HuH-7.5 (cell line): ENCODE measurements around the gene PDZD2.

Experiments
- DNase-seq: peaks from one replicate; pipeline ENCODE4 v3.0.0; 2011; ENCODE audit warnings: low spot score

PDZD2 gene

DNA sequence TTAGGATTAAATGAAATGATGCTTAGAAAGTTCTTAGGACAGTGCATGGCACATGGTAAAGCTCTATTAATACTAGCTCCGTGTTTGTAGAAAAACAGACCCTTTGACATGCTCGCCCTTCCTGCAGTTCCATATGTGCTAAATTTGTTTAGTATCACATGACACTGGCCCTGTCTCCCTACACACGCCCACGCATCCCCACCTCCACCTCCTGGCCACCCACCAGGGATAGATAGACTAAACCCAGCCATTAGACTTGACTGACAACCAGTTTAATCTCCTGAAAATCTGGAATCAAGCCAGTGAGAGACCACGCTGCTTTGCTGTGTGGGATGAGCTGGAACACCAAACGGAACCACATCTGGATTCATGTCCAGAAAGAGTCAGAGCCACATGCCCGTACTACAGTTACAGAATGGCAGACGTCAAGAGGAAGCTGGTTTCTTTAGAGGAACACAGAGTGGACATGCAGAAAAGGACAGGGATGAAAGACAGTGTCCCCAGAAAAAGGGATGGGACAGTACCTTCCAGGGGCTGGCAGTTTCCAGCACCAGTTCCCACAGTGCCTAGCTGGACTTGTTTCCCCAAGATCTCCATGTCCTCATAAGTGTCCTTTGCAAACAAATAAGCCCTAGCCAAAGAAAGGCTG, 186.1 kb downstream of the PDZD2 start:
- no peak for DNase-seq

DNA sequence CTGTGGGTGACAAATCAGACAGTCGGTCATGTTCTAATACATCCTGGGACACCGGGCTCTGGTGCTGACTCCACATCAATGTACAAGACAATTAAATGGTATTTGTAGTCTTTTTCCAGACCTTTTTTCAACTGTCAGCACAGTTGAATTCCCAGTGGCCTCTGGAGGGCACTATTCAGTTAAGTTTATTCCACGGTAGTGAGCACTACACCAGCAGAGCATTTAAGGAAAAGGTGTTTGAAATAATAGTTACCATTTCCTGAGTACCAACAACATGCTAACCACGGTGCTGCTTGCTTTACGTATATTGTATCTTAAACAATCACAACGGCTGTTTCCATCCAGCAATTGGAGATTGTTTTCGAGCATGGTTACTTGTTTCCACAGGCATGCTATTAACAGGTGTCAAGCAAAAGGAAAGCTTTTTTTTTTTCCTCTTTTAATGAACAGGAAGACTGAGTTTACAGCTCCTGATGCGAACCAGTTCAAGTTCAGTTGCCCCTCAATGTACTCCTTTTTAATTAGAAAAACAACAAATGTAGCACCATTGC, 186.7 kb downstream of the PDZD2 start:
- DNase-seq = peak; percentile 15

DNA sequence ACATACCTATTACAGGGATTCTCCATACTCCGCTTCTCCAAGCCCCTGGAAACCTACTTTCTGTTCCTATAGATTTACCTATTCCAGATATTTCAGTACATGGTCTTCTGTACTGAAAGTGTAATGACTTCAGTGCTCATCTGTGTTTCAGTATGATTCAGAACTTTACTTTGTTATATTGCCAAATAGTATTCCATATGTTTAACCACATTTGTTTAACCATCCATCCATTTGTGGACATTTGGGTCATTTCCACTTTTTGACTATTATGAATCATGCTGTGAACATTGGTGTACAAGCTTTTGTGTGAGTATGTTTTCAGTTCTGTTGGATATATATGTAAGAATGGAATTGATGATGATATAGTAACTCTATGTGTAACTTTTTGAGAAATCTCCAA, 188.9 kb downstream of the PDZD2 start:
- DNase-seq = no peak

DNA sequence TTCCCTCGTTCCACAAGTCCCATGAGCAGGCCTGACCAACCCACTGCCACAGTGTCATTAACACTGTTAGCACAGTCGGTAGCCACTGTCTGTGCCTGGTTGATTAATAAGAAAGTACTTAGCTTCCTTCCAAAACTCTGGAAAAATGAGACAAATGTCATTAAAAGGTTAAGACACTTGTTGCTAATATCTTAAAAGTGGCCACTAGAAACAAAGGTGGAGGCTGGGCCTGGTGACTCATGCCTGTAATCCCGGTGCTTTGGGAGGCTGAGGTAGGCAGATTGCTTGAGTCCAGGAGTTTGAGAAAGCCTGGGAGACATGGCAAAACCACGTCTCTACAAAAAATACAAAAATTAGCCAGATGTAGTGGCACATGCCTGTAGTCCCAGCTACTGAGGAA, 194.0 kb downstream of the PDZD2 start:
- no peak for DNase-seq

DNA sequence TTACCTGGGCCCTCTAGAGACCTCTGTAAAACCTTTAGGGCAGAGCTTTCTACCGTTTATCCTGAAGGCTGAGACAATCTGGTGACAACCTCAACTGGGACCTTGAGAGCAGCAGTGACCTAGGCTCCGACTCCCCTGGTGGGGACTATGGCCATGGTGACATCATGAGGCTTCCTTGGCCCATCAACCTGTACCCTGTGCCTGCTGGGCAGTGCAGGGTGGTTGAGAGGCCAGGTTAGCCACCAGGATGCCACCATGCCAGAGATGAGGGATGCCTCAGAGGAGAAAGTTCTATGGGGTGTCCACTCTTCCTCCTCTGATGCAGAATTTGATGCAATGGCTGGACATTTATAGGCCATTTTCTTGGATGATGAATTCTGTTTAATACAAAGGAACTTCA, 194.8 kb downstream of the PDZD2 start:
- no peak for DNase-seq

DNA sequence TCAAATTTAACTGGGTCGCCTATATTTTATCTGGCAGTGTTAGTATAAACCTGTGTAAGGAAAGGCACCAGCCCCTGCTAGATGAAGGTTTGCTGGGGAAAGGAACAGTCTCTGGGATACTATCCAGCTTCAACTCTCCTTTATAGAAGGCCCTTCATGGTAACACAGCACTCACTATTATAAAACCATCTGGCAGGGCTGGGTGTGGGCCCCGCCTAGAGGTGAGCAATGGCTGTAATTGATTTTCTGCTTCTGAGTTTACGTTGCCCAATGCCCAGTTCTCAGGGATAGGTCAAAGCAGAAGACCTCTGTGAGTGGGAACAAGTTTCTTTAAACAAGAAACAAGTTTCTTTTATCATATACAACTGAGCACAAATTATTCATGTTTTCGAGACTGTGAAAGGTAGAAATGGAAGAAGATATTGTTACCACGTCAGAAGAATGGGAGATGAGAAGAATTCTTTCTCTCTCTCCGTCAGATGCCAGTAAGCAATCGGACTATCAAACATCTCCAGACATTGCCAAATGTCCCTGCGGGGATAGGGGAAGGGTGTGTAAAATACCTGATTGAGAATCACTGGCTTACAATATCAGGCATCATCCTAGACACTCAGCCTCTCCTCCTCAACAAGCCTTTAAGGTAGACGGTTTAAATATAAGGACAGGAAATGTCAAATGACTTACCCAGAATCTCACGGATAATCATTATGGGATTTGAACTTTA, 205.9 kb downstream of the PDZD2 start:
- no peak for DNase-seq

DNA sequence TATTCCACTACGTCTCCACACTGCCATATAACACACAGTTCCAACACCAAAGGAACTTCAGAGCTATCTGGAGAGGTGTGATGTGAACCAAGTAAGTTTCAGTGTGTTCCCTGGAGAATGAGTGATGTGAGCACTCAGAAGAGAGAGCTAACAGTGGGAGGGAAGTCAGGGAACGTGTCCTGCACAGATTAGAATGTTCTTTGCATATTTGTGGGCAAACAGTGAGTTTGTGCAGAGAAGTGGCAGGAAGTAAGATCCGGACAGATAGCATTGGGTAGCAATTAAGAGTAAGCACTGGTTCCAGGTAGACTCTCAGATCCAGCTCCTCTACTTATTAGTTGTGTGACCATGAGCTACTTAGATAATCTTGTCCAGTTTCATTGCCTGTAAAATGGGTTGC, 206.4 kb downstream of the PDZD2 start:
- no peak for DNase-seq

DNA sequence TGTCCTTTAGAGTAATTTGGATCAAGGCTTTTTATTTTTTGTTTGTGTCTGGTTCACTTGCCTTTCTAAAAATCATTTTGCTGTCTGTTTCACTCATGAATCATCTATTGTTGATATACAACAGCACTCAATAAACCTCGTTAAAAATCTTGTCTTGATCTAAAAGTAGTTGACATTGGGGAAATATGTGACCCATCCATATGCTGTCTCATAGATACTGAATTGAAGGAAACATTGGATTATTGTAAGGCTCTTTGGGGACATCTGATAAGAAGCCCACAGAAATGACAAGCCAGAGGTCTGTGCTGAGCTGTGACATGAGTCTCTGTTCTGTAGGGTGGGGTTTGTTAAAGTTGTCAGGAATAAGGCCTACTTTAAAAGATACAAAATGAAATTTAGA, 208.0 kb downstream of the PDZD2 start:
- no peak for DNase-seq

DNA sequence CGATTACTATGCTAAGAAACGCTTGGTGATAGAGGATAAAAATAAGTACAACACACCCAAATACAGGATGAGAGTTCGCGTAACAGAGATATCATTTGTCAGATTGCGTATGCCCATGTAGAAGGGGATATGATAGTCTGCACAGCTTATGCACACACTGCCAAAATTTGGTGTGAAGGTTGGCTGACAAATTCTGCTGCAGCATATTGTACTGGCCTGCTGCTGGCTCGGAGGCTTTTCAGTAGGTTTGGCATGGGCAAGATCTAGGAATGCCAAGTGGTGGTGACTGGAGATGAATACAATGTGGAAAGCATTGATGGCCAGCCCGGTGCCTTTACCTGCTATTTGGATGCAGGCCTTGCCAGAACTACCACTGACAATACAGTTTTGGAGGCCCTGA, 208.4 kb downstream of the PDZD2 start:
- no peak for DNase-seq

DNA sequence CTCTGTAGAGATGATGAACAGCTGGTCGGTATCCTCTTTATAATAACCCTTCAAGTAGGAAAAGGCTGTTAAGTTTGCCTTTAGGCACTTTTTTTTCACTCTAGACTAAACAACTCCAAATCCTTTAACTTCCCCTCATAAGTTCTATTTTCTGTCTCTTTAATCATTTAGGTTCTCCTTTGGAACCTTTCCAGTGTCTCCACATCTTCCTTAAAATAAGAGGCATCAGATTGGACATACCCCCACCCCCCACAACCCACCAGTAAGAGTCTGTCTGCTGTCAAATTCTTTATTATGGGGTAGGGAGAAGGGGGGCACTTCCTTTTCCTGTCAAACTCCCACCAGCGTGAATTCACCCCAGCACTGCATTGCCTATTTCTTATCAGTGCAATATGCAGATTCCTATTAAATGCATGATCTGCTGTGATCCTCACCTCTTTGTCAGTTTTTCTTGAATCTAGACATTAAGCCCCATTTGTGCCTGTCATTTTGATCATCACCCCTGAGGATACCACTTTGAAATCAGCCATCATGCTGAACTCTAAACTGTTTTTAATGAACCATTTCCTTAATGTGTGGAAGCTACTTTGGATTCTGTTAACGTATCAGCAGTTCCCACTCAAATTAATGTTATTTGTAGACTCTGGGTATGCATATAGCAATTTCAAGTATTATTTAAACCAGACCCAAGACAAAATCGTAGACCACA, 212.2 kb downstream of the PDZD2 start:
- DNase-seq = no peak

DNA sequence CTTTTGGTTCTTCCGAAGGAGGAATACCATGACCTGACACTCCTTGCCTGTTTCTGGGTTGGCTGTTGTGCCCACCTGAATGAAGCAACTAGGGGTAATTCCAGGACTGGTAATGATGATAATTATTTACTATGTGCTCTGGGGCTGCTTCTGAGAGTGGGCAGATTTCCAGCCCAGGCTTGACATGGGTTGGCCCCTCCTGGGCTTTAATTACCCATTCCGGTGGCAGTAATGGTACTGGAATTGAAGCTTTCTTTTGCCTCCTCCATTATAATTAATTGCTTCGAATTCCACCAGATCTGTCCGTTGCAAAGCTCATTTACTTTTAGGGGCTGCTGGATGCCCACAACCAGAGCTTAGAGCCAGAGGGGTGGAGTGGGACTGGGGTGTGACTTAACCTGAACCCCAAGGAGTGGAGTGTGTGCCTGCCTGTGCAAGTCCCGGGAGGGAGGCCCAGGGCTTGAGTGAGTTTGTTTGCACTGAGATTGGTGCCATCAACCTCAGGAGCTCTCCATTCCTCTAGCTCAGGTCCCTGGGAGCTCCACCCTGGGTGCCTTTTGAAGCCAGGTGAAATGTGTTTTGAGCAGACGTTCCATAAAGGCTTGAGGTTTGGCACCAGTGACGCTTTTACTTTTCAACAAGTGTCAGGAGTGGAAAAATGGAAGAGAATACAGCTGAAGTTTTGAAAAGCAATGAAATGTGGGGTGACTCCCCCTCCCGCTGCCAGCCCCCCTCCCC, 214.6 kb downstream of the PDZD2 start:
- DNase-seq = no peak

DNA sequence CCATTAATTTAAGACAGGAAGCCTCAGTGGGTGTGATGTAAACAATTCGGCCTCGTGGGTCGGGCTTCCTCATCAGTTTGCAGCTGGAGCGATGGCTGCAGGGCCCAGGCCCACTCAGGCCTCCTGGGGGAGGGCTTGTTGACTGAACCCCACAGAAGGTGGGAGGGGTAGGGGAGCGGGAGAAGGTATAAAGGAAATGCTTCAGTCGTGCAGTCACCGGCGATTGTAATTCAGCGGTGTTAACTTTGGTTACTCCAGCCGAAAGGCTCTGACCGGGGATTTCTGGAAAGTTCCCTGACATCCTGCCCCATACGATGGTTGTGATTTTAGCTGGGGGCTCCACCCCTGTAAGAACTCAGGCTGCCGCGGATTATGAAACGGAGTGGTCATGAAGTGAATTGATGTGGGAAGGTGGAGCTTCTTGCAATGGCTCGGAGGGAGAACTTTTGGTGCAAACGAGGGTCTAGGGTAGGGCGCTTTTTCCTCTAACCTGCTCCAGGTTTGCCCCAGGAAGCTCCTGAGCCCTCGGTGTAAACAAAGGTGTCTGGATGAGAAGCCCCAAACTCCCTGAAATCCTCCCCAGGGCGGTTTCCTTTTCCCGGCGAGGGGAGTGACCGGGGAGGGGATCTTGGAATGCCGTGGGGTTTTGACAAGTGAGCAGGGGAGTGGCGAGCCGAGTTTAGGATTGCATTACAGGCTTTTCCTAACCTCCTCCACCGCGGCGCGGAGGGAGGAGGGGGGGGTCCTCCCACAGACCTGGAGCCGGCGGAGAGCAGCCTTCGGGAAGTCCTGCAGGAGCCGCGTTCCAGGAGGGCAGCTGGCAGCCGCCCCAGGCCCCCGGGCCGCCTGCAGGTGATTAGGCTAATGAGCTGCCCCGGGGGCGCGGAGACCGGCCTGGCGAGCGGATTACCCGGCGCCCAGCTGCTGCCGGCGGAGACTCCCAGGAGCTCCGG, 215.5 kb downstream of the PDZD2 start:
- no peak for DNase-seq

DNA sequence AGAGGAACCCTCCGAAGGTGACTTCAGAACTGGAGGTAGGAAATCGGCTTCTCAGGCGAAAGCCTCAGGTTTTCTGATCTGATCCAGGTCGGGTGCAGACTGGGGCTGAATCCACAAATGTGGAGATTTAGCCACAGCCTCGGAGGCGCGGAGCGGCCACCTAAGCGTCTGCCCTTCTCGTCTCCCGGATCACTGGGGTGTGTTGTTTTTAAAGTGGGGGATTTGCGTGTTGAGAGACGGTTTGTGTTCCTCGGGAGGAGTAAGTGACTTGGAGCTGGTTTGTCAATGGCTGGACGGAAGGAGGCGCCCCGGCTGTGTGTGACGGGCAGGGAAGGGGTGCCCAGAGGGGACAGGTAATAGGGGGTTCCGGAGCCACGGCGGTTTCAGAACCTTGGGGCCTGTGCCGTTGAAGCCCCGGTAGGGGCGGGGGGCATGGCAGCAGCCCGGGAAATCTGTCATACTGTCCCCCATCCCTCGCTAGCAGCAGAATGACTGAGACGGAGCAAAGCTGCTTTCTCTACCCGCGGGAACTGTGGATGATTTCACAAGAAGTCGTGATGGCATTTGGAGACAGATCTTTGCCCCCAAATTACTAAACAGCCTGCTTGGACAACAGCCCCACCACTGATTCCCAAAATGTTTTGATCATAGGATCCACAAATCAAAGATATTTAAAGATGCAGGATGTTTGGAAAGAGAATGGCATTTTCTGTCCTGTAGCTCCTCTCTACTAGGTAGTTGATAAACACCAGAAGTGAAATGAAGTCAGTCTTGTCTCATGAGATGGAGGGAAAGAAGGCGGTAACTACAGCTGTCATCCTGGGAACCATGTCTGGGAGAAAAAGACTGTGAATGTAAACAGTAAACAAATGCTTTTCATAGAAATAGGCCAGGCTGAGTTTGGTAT, 216.5 kb downstream of the PDZD2 start:
- DNase-seq = no peak

DNA sequence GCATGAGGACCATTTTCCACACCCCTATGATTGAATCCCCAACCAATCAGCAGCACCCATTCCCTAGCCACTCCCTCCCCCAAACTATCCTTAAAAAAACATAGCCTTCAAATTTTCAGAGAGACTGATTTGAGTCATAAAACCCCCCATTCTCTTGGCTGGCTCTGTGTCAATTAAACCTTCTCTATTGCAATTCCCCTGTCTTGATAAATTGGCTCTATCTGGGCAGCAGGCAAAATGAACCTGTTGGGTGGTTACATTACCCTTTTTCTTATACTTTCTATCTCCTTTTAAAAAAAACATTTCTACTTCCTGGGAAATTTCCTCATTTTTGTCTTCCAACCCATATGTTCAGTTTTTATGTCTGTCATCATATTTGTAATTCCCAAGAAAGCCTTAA, 220.2 kb downstream of the PDZD2 start:
- DNase-seq = no peak

DNA sequence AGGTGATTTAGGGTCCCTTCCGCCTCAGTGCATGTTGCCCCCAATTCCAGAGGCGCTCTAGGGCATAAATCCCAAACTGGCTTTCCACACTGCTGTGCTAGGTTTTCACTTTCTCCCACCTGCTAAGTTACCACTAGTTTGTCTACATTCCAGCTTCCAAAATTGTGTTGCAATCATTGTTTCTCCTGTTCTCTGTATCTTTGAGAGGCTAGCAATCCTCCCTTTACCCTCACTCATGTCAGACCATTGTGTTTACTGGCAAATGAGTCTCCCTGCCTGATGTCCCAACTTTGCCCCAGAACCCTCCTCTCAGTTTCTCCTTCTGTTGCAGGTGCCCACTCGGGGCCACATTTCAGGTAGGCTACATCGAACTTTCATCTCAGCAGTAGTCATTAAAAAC, 221.3 kb downstream of the PDZD2 start:
- no peak for DNase-seq

DNA sequence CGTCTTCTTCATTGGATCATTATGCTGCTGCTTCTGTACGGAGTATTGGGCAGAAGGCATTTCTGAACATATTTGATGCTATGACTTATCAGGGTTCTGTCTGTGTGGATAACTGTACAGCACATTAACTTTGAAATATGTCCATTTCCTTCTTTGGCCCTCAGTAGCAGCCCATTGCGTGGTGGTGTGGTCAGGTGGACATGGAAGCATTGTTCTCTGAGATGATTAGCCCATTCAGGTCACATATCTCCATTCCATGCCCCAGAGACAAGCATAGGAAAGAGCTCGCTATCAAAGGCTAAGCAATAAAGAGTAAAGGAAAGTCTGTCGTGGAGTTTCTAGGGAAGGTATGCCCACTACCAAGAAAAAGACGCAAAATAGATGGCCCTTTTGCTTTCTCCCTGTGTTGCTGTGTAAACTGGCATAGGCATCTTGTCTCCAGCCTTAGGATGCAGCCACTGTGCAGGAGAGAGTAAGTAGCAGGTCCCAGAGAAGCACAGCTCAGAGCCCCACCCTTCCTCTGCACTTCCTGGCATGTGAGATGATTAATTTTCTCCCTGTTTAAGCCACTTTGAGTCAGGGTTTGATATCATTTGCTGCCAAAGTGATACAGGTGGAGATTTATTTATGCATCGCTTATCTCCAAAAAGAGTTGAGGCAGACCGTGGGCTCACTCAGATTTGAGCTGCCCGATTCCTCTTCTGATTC, 221.9 kb downstream of the PDZD2 start:
- no peak for DNase-seq

DNA sequence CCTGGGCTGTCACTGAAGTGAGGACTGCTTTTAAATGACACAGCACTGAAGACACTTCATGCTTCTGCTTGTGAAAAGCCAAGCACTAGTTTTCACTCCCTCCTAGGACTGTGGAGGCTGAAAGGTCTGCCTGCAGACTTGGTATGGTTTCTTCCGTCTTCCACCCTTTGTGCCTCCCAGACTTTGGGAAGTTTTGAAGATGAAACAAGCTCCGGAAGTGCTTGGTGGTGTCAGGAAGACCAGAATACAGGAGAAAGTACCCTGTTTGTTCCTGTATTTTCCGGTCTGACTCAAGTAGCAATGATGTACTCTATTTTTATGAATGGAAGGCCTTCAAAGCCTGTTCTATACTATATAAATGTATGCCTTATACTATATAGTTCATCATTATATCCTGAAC, 222.7 kb downstream of the PDZD2 start:
- DNase-seq = no peak

DNA sequence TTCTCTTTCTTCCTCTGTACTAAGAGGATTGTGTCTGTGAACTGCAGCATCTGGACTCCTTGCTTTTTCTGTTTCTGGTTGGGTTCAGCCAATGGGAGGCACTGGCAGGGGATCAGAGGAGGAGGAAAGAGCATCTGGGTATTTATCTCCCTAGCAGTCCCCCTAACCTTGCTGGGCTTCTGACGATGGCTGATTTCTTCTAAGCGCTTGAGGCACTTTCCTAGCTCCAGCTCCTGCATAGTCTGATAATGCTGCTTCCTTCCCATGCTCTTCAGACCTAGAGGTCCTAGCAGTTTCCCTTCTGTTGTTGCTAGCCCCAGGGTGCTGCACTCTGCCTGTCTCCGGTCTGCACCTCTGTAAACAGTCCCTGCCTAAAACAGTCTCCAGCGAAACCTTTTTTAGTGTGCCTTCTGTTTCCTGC, 225.1 kb downstream of the PDZD2 start:
- no peak for DNase-seq

DNA sequence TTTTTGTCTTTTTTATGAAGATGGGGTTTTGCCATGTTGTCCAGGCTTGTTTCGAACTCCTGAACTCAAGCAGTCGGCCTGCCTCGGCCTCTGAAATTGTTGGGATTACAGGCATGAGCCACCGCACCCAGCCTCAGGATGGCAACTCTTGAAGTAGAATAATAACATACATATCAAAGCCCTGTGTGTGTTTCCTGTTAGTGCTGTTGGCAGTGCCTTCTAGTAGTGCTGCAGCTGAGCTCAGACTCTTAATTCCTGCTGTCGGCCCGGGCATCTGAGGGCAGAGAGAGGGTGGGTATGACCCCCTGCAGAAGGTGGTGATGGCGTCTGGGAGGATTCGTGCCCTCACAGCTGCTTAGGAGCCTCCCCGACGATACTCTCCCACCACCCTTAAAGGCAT, 227.2 kb downstream of the PDZD2 start:
- DNase-seq = no peak

DNA sequence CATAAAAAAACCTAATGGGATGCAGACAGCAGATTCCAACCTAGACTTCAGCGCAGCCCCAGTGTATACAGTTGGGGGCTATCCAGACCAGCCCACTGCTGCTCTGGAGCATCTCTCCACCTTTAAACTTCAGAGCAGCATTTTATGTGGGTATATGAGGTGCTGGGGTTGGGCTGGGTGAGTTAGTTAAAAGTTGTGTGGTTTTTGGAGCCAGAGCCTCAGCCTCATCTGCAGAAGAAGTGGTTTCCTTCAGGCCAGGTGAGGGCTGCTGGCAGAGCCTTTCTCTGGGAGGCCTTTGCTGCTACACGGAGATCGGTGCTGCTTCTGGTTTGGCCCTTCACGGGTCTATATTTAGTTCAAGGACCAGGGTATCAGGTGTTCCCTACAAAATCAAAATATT, 228.3 kb downstream of the PDZD2 start:
- DNase-seq = no peak
